T-helper 2 cell treated with Interferon-gamma antibody and Interleukin-4, amounts not matched to agents 5 μg/mL and 100 μg/mL, for 36 hours (primary cell): Measurements from ENCODE around the gene KIF11.
"Not testable (repeated sequence)": the region's sequence is repeated elsewhere in the genome, so short reads cannot be mapped to it uniquely, and the experiment has no call there.

Experiments
- DNase-seq: peaks from one replicate; pipeline ENCODE4 v3.0.0; 2021; ENCODE audit warnings: low spot score
- H3K27ac Mint-ChIP-seq: one replicate; pipeline ENCODE4 v1.8.0; 2021; ENCODE audit warnings: mild to moderate bottlenecking, mixed read lengths
- H3K27me3 Mint-ChIP-seq: one replicate; pipeline ENCODE4 v1.8.0; 2021; ENCODE audit warnings: low read depth, mixed read lengths
- H3K36me3 Mint-ChIP-seq: one replicate; pipeline ENCODE4 v1.8.0; 2021; ENCODE audit warnings: low read depth, mixed read lengths
- H3K4me1 Mint-ChIP-seq: one replicate; pipeline ENCODE4 v1.8.0; 2021; ENCODE audit warnings: low read depth, mixed read lengths
- H3K4me3 Mint-ChIP-seq: one replicate; pipeline ENCODE4 v1.8.0; 2022; ENCODE audit warnings: mild to moderate bottlenecking, moderate library complexity, mixed read lengths
- H3K9me3 Mint-ChIP-seq: one replicate; pipeline ENCODE4 v1.8.0; 2021; ENCODE audit warnings: mixed read lengths

The KIF11 gene

GRCh38 chr10:92619368-92619767, 26.4 kb downstream of the KIF11 start:
- no peak overlapping the region for H3K4me3 Mint-ChIP-seq
- H3K27me3 Mint-ChIP-seq, result no peaks in the 10 kb centered on the region
- peaks cover 14% of the 10 kb centered on the region for H3K4me1 Mint-ChIP-seq
- peaks cover 76% of the 10 kb centered on the region for H3K36me3 Mint-ChIP-seq
- H3K27ac Mint-ChIP-seq, result no peak overlapping the region
- H3K9me3 Mint-ChIP-seq, result peaks cover 13% of the 10 kb centered on the region
- no peak for DNase-seq

GRCh38 chr10:92627845-92628480, 35.0 kb downstream of the KIF11 start:
- H3K27me3 Mint-ChIP-seq, result no peaks in the 10 kb centered on the region
- H3K4me3 Mint-ChIP-seq, result no peak overlapping the region
- H3K27ac Mint-ChIP-seq, result no peak overlapping the region
- H3K4me1 Mint-ChIP-seq, result no peaks in the 10 kb centered on the region
- DNase-seq, result no peak
- H3K9me3 Mint-ChIP-seq, result peaks cover 2% of the 10 kb centered on the region
- H3K36me3 Mint-ChIP-seq, result peaks cover 74% of the 10 kb centered on the region

- peaks cover 64% of the 10 kb centered on the region for H3K36me3 Mint-ChIP-seq
- no peak overlapping the region for H3K27ac Mint-ChIP-seq
- H3K4me3 Mint-ChIP-seq, result no peak overlapping the region
- no peaks in the 10 kb centered on the region for H3K27me3 Mint-ChIP-seq
- no peaks in the 10 kb centered on the region for H3K9me3 Mint-ChIP-seq
- H3K4me1 Mint-ChIP-seq, result no peaks in the 10 kb centered on the region
- no peak for DNase-seq
Measured at GRCh38 chr10:92629945-92630344, 37.0 kb downstream of the KIF11 start.

- no peak overlapping the region for H3K4me3 Mint-ChIP-seq
- peaks cover 2% of the 10 kb centered on the region for H3K4me1 Mint-ChIP-seq
- no peaks in the 10 kb centered on the region for H3K9me3 Mint-ChIP-seq
- no peak overlapping the region for H3K27ac Mint-ChIP-seq
- no peak for DNase-seq
- H3K27me3 Mint-ChIP-seq, result no peaks in the 10 kb centered on the region
- peaks cover 46% of the 10 kb centered on the region for H3K36me3 Mint-ChIP-seq
Measured at GRCh38 chr10:92638037-92638436, 45.1 kb downstream of the KIF11 start.

GRCh38 chr10:92640107-92640506, 47.2 kb downstream of the KIF11 start:
- H3K27ac Mint-ChIP-seq, result no peak overlapping the region
- no peak for DNase-seq
- no peak overlapping the region for H3K4me3 Mint-ChIP-seq
- H3K36me3 Mint-ChIP-seq, result peaks cover 50% of the 10 kb centered on the region
- H3K9me3 Mint-ChIP-seq, result no peaks in the 10 kb centered on the region
- no peaks in the 10 kb centered on the region for H3K27me3 Mint-ChIP-seq
- peaks cover 12% of the 10 kb centered on the region for H3K4me1 Mint-ChIP-seq

GRCh38 chr10:92641492-92641891, 48.6 kb downstream of the KIF11 start:
- Mint-ChIP-seq H3K36me3 (peaks cover 50% of the 10 kb centered on the region), H3K27ac (no peak overlapping the region), H3K27me3 (no peaks in the 10 kb centered on the region), H3K9me3 (no peaks in the 10 kb centered on the region), H3K4me3 (no peak overlapping the region), H3K4me1 (peaks cover 12% of the 10 kb centered on the region)
- DNase-seq, result no peak

GRCh38 chr10:92644921-92645320, 52.0 kb downstream of the KIF11 start:
- no peak overlapping the region for H3K27ac Mint-ChIP-seq
- H3K4me1 Mint-ChIP-seq, result peaks cover 12% of the 10 kb centered on the region
- H3K36me3 Mint-ChIP-seq, result peaks cover 66% of the 10 kb centered on the region
- H3K9me3 Mint-ChIP-seq, result no peaks in the 10 kb centered on the region
- H3K27me3 Mint-ChIP-seq, result no peaks in the 10 kb centered on the region
- H3K4me3 Mint-ChIP-seq, result no peak overlapping the region
- DNase-seq, result no peak

GRCh38 chr10:92650864-92651263, 57.9 kb downstream of the KIF11 start:
- not testable (repeated sequence) for DNase-seq, H3K27me3 Mint-ChIP-seq, H3K4me1 Mint-ChIP-seq, H3K27ac Mint-ChIP-seq, H3K9me3 Mint-ChIP-seq, H3K4me3 Mint-ChIP-seq
- peaks cover 63% of the 10 kb centered on the region for H3K36me3 Mint-ChIP-seq

GRCh38 chr10:92655426-92655825, 62.5 kb downstream of the KIF11 start:
- Mint-ChIP-seq H3K4me1 (peaks cover 1% of the 10 kb centered on the region), H3K36me3 (peaks cover 36% of the 10 kb centered on the region), H3K9me3 (no peaks in the 10 kb centered on the region), H3K27ac (no peak overlapping the region), H3K4me3 (no peak overlapping the region), H3K27me3 (no peaks in the 10 kb centered on the region)
- no peak for DNase-seq

- Mint-ChIP-seq H3K9me3 (no peaks in the 10 kb centered on the region), H3K27ac (no peak overlapping the region), H3K4me1 (peaks cover 1% of the 10 kb centered on the region), H3K27me3 (no peaks in the 10 kb centered on the region), H3K36me3 (peaks cover 29% of the 10 kb centered on the region), H3K4me3 (no peak overlapping the region)
- no peak for DNase-seq
Measured at GRCh38 chr10:92656266-92656961, 63.5 kb downstream of the KIF11 start.

- Mint-ChIP-seq H3K4me1 (peaks cover 1% of the 10 kb centered on the region), H3K27me3 (no peaks in the 10 kb centered on the region), H3K9me3 (no peaks in the 10 kb centered on the region), H3K4me3 (no peak overlapping the region), H3K36me3 (peaks cover 29% of the 10 kb centered on the region), H3K27ac (no peak overlapping the region)
- DNase-seq, result no peak
Measured at GRCh38 chr10:92657024-92657423, 64.1 kb downstream of the KIF11 start.

- Mint-ChIP-seq H3K9me3 (peaks cover 8% of the 10 kb centered on the region), H3K27me3 (peaks cover 5% of the 10 kb centered on the region)
Measured at GRCh38 chr10:92662848-92663247, 69.9 kb downstream of the KIF11 start.

GRCh38 chr10:92664322-92664721, 71.4 kb downstream of the KIF11 start:
- peaks cover 5% of the 10 kb centered on the region for H3K27me3 Mint-ChIP-seq
- H3K4me3 Mint-ChIP-seq, result no peak overlapping the region
- H3K4me1 Mint-ChIP-seq, result no peaks in the 10 kb centered on the region
- peaks cover 8% of the 10 kb centered on the region for H3K9me3 Mint-ChIP-seq
- no peak overlapping the region for H3K27ac Mint-ChIP-seq
- H3K36me3 Mint-ChIP-seq, result no peaks in the 10 kb centered on the region
- DNase-seq, result no peak

More at GRCh38 chr10:92662848-92663247, 69.9 kb downstream of the KIF11 start:
- Mint-ChIP-seq H3K27ac (no peak overlapping the region), H3K4me1 (no peaks in the 10 kb centered on the region), H3K4me3 (no peak overlapping the region), H3K36me3 (no peaks in the 10 kb centered on the region)
- no peak for DNase-seq

- no peaks in the 10 kb centered on the region for H3K36me3 Mint-ChIP-seq
- H3K27me3 Mint-ChIP-seq, result peaks cover 5% of the 10 kb centered on the region
- no peak overlapping the region for H3K27ac Mint-ChIP-seq
- no peaks in the 10 kb centered on the region for H3K4me1 Mint-ChIP-seq
- H3K9me3 Mint-ChIP-seq, result peaks cover 8% of the 10 kb centered on the region
- H3K4me3 Mint-ChIP-seq, result no peak overlapping the region
- DNase-seq, result no peak
Measured at GRCh38 chr10:92667078-92667477, 74.1 kb downstream of the KIF11 start.

- Mint-ChIP-seq H3K4me1 (no peaks in the 10 kb centered on the region), H3K36me3 (no peaks in the 10 kb centered on the region), H3K27me3 (peaks cover 13% of the 10 kb centered on the region), H3K4me3 (no peak overlapping the region), H3K27ac (no peak overlapping the region), H3K9me3 (no peaks in the 10 kb centered on the region)
- DNase-seq, result no peak
Measured at GRCh38 chr10:92677708-92678107, 84.8 kb downstream of the KIF11 start.
